Measurements from ENCODE around the gene CALB2. TPM values are rescaled to one million over a fixed set of nuclear protein-coding genes. Genes with fewer than 3 reads are reported as not detected.

Gene CALB2
- total and polyA plus RNA-seq, 2 of the 13 experiments (the other 11 are each of a cell fraction or from before 2014, with no cell fraction given): 0.37 to 0.40 TPM

- TF ChIP-seq NR2F2 (IDR thresholded peaks at IDR 0.05; ENCODE audit: borderline replicate concordance, low read depth) (peak; percentile 26; the same call in 1 of the 2 replicates), NCOR1 (IDR thresholded peaks at IDR 0.05; ENCODE audit: borderline replicate concordance, low read length) (peak; percentile 87), GMEB2 (CRISPR knock-in tag; IDR thresholded peaks at IDR 0.05; ENCODE audit: low read depth) (no peak), SRSF9 (IDR thresholded peaks at IDR 0.05; ENCODE audit: borderline replicate concordance, insufficient read depth, low read depth, low read length, poor library complexity, severe bottlenecking) (no peak), ZNF597 (CRISPR knock-in tag; IDR thresholded peaks at IDR 0.05) (no peak; the same call in 1 of the 2 replicates), ZNF407 (CRISPR knock-in tag; IDR thresholded peaks at IDR 0.05; ENCODE audit: not compliant biosample characterization) (peak; percentile 92), CBX1 (IDR thresholded peaks at IDR 0.05; ENCODE audit: low read depth) (peak; percentile 43), CAMTA2 (CRISPR knock-in tag; IDR thresholded peaks at IDR 0.05; ENCODE audit: borderline replicate concordance) (no peak), SAP130 (CRISPR knock-in tag; IDR thresholded peaks at IDR 0.05; ENCODE audit: low read depth) (peak; percentile 92), ATAD3A (CRISPR knock-in tag; IDR thresholded peaks at IDR 0.05) (no peak), RNF2 (conservative IDR thresholded peaks at IDR 0.05; ENCODE audit: low read depth) (no peak; the same call in 1 of the 2 replicates), ZBTB25 (CRISPR knock-in tag; IDR thresholded peaks at IDR 0.05) (peak; percentile 94), ZNF589 (CRISPR knock-in tag; conservative IDR thresholded peaks at IDR 0.05) (peak; percentile 96), NR0B2 (CRISPR knock-in tag; IDR thresholded peaks at IDR 0.05) (peak; percentile 56; the same call in 1 of the 2 replicates), BATF2 (CRISPR knock-in tag; IDR thresholded peaks at IDR 0.05) (no peak)
These were observed 67.8 kb downstream of the CALB2 start (continued) for GRCh38 chr16:71426069-71426879.
